ENCODE data around the gene TACC2.

The TACC2 gene

DNA sequence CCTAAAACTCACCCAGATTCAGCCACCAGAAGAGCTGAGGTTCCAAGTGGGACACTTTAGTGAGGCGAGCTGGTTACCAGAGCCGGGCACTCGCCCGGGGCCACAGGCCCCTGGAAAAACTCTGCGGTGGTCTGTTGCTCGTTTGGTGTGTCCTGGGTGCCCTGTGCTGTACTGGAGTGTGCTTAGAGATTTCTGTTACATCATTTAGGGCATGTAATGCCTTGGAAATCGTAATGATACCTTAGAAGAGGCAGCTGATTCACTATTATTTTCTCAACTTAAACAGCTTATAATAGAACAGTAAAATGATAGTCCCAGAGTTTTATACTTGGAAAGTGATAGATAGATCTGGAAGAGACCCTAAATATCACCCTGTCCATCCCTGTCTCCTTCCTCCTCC, 233.7 kb downstream of the TACC2 start:
- H3K36me3 ChIP-seq: peaks cover 2% of the 10 kb centered on the region
- H3K4me3 ChIP-seq (ENCODE audit: low read depth, low read length): no peak overlapping the region
- H3K27me3 ChIP-seq (ENCODE audit: insufficient read depth, low read depth, severe bottlenecking): no peaks in the 10 kb centered on the region
- H3K9me3 ChIP-seq (ENCODE audit: severe bottlenecking): no peaks in the 10 kb centered on the region
- H3K27ac ChIP-seq: no peak overlapping the region
- TF ChIP-seq, protein P1, sequence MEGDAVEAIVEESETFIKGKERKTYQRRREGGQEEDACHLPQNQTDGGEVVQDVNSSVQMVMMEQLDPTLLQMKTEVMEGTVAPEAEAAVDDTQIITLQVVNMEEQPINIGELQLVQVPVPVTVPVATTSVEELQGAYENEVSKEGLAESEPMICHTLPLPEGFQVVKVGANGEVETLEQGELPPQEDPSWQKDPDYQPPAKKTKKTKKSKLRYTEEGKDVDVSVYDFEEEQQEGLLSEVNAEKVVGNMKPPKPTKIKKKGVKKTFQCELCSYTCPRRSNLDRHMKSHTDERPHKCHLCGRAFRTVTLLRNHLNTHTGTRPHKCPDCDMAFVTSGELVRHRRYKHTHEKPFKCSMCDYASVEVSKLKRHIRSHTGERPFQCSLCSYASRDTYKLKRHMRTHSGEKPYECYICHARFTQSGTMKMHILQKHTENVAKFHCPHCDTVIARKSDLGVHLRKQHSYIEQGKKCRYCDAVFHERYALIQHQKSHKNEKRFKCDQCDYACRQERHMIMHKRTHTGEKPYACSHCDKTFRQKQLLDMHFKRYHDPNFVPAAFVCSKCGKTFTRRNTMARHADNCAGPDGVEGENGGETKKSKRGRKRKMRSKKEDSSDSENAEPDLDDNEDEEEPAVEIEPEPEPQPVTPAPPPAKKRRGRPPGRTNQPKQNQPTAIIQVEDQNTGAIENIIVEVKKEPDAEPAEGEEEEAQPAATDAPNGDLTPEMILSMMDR (IDR thresholded peaks at IDR 0.05; ENCODE audit: low read depth, low read length): no peak
- DNase-seq: no peak

DNA sequence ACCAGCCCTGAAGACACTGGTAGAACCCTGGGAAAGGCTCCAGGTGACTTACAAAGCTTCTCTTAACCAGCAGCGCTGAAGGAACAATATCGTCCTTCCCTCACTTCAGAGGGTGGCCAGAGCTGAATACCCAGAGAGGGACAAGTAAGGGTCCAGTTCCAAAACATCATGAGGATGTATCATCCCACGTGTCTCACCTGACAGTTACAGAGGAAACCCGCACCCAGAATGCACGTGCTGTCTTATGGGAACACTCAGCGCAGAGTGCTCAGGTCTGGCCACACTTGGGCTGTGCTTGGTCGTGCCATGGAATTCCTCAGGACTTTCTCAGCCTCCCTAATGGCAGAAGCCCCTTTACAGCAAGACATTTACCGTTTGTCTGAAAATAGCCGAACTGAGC, 235.2 kb downstream of the TACC2 start:
- TF ChIP-seq, protein P1 (IDR thresholded peaks at IDR 0.05; ENCODE audit: low read depth, low read length): no peak
- no peak overlapping the region for H3K4me3 ChIP-seq (ENCODE audit: low read depth, low read length)
- no peaks in the 10 kb centered on the region for H3K9me3 ChIP-seq (ENCODE audit: severe bottlenecking)
- no peaks in the 10 kb centered on the region for H3K27me3 ChIP-seq (ENCODE audit: insufficient read depth, low read depth, severe bottlenecking)
- DNase-seq: no peak
- no peak overlapping the region for H3K27ac ChIP-seq
- peaks cover 6% of the 10 kb centered on the region for H3K36me3 ChIP-seq

DNA sequence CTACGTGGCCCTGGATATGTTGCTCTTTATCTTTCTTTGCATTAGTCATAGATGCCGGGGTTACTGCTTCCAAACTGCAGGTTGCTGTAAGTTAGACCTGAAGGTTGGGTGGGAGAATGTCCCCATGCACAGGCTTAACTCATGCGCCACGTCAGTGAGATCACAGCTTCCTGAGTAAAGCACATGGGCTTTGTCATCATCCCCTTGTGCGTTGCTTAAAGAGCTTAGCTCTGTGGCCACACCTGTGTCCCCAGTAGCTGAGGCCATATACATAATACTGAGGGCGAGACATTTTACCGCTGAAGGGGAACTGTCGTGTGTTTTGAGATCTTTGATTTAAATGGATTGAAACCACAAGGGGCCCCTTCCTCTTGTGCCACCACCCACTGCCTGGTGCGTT, 236.4 kb downstream of the TACC2 start:
- Histone ChIP-seq H3K9me3 (ENCODE audit: severe bottlenecking) (no peaks in the 10 kb centered on the region), H3K36me3 (peaks cover 6% of the 10 kb centered on the region), H3K27ac (no peak overlapping the region; the same call in 1 of the 2 replicates), H3K27me3 (ENCODE audit: insufficient read depth, low read depth, severe bottlenecking) (no peaks in the 10 kb centered on the region), H3K4me3 (ENCODE audit: low read depth, low read length) (no peak overlapping the region)
- TF ChIP-seq, protein P1 (IDR thresholded peaks at IDR 0.05; ENCODE audit: low read depth, low read length): no peak
- peak; percentile 70 for DNase-seq

DNA sequence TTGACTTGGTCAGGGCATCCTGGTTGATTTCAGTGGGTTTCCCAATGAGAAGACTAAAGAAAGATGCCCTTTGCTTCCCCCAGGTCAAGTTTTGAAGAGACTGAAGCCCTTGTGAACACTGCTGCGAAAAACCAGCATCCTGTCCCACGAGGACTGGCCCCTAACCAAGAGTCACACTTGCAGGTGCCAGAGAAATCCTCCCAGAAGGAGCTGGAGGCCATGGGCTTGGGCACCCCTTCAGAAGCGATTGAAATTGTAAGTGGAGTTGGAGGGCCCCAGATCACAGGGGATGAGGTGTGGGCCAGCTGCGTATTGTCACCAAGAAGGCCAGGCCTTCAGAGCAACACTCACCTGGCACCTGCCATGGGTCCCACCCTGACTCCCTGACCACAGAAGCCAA, 238.8 kb downstream of the TACC2 start:
- TF ChIP-seq, protein P1 (IDR thresholded peaks at IDR 0.05; ENCODE audit: low read depth, low read length): no peak
- Histone ChIP-seq H3K36me3 (peaks cover 6% of the 10 kb centered on the region), H3K27me3 (ENCODE audit: insufficient read depth, low read depth, severe bottlenecking) (no peaks in the 10 kb centered on the region), H3K4me3 (ENCODE audit: low read depth, low read length) (no peak overlapping the region), H3K9me3 (ENCODE audit: severe bottlenecking) (no peaks in the 10 kb centered on the region), H3K27ac (no peak overlapping the region)
- no peak for DNase-seq

DNA sequence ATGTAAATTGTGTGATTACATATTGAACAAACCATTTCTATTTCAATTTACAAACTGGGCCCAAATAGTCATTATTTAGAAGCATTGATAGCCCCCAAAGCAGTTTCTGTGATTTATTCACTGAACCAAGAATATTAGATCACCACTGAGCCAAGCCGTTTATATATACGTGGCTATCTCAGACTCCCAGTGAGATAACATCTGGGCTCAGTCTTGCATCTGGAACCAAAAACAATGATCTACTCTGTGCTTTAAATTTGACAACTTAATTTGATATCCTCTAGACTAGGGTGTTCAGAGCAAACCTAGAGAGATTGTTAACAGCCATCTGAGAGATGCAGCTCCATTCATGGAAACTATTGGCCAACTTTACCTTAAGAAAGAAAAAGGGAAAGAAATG, 240.7 kb downstream of the TACC2 start:
- Histone ChIP-seq H3K4me3 (ENCODE audit: low read depth, low read length) (no peak overlapping the region), H3K36me3 (peaks cover 6% of the 10 kb centered on the region), H3K27ac (no peak overlapping the region), H3K9me3 (ENCODE audit: severe bottlenecking) (no peaks in the 10 kb centered on the region), H3K27me3 (ENCODE audit: insufficient read depth, low read depth, severe bottlenecking) (no peaks in the 10 kb centered on the region)
- TF ChIP-seq, protein P1 (IDR thresholded peaks at IDR 0.05; ENCODE audit: low read depth, low read length): no peak
- no peak for DNase-seq

DNA sequence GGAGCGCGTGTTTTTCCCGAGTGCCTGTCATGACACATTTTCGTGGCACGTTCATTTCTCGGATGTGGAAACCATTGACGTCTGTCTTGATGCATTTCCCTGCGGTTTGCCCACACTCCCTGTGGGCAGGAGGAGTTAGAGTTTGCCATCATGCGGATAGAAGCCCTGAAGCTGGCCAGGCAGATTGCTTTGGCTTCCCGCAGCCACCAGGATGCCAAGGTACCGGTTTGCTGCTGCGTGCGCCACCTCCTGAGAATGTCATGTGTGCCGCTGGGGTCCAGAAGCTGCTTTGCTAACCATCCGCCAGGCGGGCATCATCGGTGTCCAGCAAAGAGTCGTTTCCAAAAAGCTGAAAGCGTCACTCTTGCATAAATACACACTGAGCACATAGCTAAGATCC, 241.3 kb downstream of the TACC2 start:
- TF ChIP-seq, protein P1 (IDR thresholded peaks at IDR 0.05; ENCODE audit: low read depth, low read length): no peak
- no peaks in the 10 kb centered on the region for H3K9me3 ChIP-seq (ENCODE audit: severe bottlenecking)
- H3K36me3 ChIP-seq: peaks cover 6% of the 10 kb centered on the region
- H3K27me3 ChIP-seq (ENCODE audit: insufficient read depth, low read depth, severe bottlenecking): no peaks in the 10 kb centered on the region
- H3K27ac ChIP-seq: no peak overlapping the region
- no peak for DNase-seq
- no peak overlapping the region for H3K4me3 ChIP-seq (ENCODE audit: low read depth, low read length)
